Measurements from ENCODE around the gene NTN3.
A peak's percentile ranks its signal among the peaks of the same experiment; 100 is the strongest.

The NTN3 gene

DNA sequence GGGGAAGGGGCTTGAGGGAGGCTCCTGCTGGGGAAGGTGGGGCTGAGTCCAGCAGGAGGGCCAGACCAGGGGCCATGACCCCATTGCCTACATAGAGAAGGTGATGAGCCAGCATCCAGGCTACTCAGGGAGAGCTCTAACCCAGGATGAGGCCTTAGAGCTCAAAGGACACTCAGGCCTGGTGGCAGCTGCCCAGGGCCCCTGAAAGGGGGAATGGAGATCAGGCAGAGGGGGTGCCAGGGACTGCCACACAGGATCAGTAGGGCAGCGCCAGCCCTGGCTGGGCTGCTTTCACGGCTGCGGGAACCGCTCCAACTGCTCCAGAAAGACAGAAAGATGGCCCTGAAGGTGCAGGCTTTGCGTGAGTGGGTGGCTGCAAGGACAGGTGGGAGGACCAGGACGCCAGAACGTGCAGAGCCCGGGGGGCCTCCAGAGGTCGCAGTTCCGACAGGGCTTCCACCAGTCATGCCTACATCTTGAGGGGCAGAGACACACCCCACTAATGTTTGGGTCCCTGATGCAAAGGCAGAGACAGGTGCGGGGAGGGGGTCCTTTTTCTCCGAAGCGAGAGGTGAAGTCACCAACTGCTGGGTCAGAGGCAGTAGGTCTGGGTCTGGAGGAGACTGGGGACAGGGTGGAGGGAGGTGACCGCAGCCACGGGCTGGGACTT lies 41.8 kb downstream of the NTN3 start:
- peaks cover 7% of the 10 kb centered on the region for H3K36me3 ChIP-seq (ENCODE audit: control insufficient read depth, insufficient read depth, low read length)
- no peaks in the 10 kb centered on the region for H3K27me3 ChIP-seq (replicated peaks; ENCODE audit: control insufficient read depth, insufficient read depth, low read length)
- TF ChIP-seq, protein P1, sequence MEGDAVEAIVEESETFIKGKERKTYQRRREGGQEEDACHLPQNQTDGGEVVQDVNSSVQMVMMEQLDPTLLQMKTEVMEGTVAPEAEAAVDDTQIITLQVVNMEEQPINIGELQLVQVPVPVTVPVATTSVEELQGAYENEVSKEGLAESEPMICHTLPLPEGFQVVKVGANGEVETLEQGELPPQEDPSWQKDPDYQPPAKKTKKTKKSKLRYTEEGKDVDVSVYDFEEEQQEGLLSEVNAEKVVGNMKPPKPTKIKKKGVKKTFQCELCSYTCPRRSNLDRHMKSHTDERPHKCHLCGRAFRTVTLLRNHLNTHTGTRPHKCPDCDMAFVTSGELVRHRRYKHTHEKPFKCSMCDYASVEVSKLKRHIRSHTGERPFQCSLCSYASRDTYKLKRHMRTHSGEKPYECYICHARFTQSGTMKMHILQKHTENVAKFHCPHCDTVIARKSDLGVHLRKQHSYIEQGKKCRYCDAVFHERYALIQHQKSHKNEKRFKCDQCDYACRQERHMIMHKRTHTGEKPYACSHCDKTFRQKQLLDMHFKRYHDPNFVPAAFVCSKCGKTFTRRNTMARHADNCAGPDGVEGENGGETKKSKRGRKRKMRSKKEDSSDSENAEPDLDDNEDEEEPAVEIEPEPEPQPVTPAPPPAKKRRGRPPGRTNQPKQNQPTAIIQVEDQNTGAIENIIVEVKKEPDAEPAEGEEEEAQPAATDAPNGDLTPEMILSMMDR (IDR thresholded peaks at IDR 0.05; ENCODE audit: insufficient read depth, low read length, poor library complexity, severe bottlenecking) = peak; percentile 11
- peak; percentile 59 for DNase-seq (ENCODE audit: extremely low read depth, insufficient read length)
- H3K4me3 ChIP-seq (replicated peaks; ENCODE audit: low read depth, low read length) = peak overlapping the region; percentile 39

DNA sequence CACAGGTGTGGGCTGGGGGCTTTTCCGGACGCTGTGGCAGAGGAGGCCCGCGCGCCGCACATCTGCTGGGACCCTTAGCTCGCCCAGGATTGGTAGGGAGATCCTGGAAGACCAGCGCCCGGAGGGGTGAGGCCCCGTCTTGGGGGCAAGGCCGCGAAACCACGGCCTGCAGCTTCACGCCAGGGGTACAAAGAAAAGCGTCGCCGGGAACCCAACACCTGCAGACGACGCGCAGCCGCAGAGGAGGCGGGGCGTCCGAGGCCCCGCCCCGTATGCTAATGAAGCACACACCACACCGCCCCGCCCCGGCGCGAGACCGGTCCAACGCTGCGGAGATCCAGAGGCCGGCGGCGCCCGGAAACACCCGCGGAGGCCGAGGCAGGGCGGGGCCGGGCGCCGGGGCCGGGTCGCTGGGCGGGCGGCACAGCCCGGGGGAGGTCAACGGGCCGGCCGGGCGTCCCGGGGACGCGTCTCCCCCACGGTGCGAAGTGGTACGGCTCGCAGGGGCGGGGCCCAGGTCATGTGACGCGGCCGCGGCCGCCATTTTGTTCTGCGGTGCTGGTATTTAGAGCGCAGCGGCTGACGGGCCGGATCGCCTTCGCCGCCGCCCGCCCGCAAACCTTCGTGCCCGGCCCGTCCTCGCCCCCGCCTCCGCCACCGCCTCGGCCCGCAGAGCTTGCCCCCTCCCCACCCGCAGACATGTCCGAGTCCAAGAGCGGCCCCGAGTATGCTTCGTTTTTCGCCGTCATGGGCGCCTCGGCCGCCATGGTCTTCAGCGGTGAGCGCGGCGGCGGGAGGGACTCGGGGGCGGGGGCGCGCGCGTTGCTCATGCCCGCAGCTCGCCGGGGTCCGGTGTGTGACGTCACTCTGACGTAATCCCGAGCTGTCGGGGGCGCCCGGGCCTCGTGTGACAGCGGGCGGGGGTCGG lies 42.6 kb downstream of the NTN3 start, which contains the start of gene ATP6V0C:
ATP6V0C (plus strand) TSS at position 548 of the 928 bp plus-strand sequence; CDS start at position 700, 152 bp downstream.
- TF ChIP-seq, protein P1 (IDR thresholded peaks at IDR 0.05; ENCODE audit: insufficient read depth, low read length, poor library complexity, severe bottlenecking) = no peak
- Histone ChIP-seq H3K36me3 (ENCODE audit: control insufficient read depth, insufficient read depth, low read length) (peaks cover 7% of the 10 kb centered on the region), H3K27me3 (replicated peaks; ENCODE audit: control insufficient read depth, insufficient read depth, low read length) (no peaks in the 10 kb centered on the region), H3K4me3 (replicated peaks; ENCODE audit: low read depth, low read length) (peak within 1 kb of the TSS; percentile 92)
- peak; percentile 97 for DNase-seq (ENCODE audit: extremely low read depth, insufficient read length)

DNA sequence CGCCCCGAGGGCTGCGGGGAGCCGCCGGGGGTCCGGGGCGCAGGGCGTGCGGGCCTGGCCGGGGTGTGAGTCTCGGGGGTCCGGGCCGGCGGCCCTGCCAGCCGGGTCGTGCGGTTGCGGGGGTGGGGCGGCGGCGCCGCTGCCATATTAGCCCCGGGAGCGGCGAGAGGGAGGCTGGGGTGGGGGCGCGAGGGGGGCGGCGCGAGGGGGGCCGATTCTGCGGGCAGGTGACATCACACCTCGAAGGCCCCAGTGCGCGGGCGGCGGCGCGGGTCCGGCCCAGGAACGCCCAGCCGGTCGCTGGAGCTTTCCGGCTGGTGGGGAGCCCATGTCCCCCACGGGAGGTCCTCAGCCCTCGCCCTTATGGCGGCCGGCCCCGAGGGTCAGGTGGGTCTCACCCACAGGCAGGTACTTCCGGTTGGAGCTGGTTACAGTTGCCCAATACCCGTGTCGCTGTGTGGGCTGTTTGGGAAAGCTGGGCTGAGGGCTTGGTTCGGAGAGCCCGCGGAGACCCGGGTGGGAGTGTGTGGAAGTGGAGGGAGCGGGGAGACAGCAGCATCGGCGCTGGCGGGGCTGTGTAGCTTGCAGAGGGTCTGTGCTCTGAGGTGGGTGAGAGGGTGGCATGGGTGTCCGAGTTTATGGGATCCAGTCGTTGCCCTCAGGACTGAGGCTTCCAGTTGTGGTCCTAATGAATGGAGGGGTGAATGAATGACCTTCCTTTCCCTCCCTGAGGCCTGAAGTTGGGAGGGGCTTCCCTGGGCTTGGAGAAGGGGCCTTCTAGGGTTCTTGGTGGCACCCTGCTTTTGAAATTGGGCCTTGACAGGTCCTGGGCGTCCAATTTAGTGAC lies 43.5 kb downstream of the NTN3 start:
- Histone ChIP-seq H3K36me3 (ENCODE audit: control insufficient read depth, insufficient read depth, low read length) (peaks cover 12% of the 10 kb centered on the region), H3K4me3 (replicated peaks; ENCODE audit: low read depth, low read length) (peak overlapping the region; percentile 92), H3K27me3 (replicated peaks; ENCODE audit: control insufficient read depth, insufficient read depth, low read length) (no peaks in the 10 kb centered on the region)
- DNase-seq (ENCODE audit: extremely low read depth, insufficient read length) = no peak
- TF ChIP-seq, protein P1 (IDR thresholded peaks at IDR 0.05; ENCODE audit: insufficient read depth, low read length, poor library complexity, severe bottlenecking) = no peak

DNA sequence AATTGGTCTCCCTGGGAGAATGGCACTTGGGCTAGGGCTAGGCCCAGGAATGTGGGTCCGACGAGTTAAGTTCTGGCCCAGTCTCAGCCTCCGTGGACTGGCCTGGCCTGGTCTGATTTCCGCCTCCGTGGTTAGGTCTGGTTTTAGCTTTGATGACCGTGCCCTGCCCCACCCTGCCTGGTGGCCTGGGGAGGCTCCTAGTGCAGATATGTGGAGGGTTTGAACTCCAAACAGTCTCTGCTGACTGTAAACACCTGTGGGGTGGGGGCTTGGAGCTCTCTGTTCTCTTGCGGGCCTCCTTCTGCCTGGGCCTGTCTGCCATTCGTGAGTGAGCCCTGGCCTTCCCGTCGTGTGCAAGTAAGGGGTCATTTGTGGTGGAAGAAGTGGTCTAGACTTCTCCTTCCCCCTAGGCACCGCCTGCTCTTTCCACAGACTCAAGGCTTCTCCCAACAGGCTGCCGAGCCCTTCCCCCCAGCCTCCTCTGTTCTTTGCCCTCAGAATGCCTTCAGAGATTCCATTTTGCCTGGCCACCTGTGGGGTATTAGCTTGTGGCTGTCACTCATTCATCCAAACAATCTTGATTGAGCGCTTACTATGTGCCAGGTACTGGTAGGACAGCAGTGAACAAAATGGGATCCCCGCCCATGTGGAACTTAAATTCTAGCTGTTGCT lies 44.2 kb downstream of the NTN3 start:
- Histone ChIP-seq H3K4me3 (replicated peaks; ENCODE audit: low read depth, low read length) (peak overlapping the region; percentile 92), H3K27me3 (replicated peaks; ENCODE audit: control insufficient read depth, insufficient read depth, low read length) (no peaks in the 10 kb centered on the region), H3K36me3 (ENCODE audit: control insufficient read depth, insufficient read depth, low read length) (peaks cover 12% of the 10 kb centered on the region)
- no peak for DNase-seq (ENCODE audit: extremely low read depth, insufficient read length)
- TF ChIP-seq, protein P1 (IDR thresholded peaks at IDR 0.05; ENCODE audit: insufficient read depth, low read length, poor library complexity, severe bottlenecking) = no peak

Data from GM06990 (cell line).